Activated naive CD4-positive, alpha-beta T cell treated with anti-CD3 and anti-CD28 coated beads, Interleukin-2, amount 10 ng/mL, durations not matched to agents 7 days and 5 days (primary cell): ENCODE data around the gene EFCC1.
A peak's percentile ranks its signal among the peaks of the same experiment; 100 is the strongest.
"Not testable (repeated sequence)": the region's sequence is repeated elsewhere in the genome, so short reads cannot be mapped to it uniquely, and the experiment has no call there.

Experiments
- CTCF ChIA-PET: fragments of 350-600 bp; sonication (Branson Sonifier 250); formaldehyde crosslinking; loops from one replicate; lab custom pipeline; 2021; ENCODE audit warnings: antibody characterized with exemption; lab: Charles Lee
- DNase-seq: peaks from one replicate; pipeline ENCODE4 v3.0.0-alpha.2; 2020
- H3K27ac Mint-ChIP-seq: one replicate; pipeline ENCODE4 v1.8.0; 2021; ENCODE audit warnings: mild to moderate bottlenecking, moderate library complexity, mixed read lengths
- H3K27me3 Mint-ChIP-seq: one replicate; pipeline ENCODE4 v1.8.0; 2021; ENCODE audit warnings: mild to moderate bottlenecking, mixed read lengths
- H3K36me3 Mint-ChIP-seq: one replicate; pipeline ENCODE4 v1.8.0; 2021; ENCODE audit warnings: mixed read lengths
- H3K4me1 Mint-ChIP-seq: one replicate; pipeline ENCODE4 v1.8.0; 2021; ENCODE audit warnings: mixed read lengths
- H3K4me3 Mint-ChIP-seq: one replicate; pipeline ENCODE4 v1.8.0; 2021; ENCODE audit warnings: mild to moderate bottlenecking, moderate library complexity, mixed read lengths
- H3K9me3 Mint-ChIP-seq: one replicate; pipeline ENCODE4 v1.8.0; 2021; ENCODE audit warnings: mixed read lengths

The EFCC1 gene

GRCh38 chr3:129063091-129063640 lies 62.1 kb downstream of the EFCC1 start:
- CTCF ChIA-PET = interaction anchor here (1.6 kb wide), 1 partner anchor 10 kb away, joined by 5 read pairs; no protein-coding TSS in a partner anchor
- no peaks in the 10 kb centered on the region for H3K36me3 Mint-ChIP-seq
- peaks cover 5% of the 10 kb centered on the region for H3K9me3 Mint-ChIP-seq
- H3K4me1 Mint-ChIP-seq = peaks cover 7% of the 10 kb centered on the region
- H3K4me3 Mint-ChIP-seq = no peak overlapping the region
- DNase-seq = no peak
- H3K27ac Mint-ChIP-seq = no peak overlapping the region
- peaks cover 14% of the 10 kb centered on the region for H3K27me3 Mint-ChIP-seq

DNA sequence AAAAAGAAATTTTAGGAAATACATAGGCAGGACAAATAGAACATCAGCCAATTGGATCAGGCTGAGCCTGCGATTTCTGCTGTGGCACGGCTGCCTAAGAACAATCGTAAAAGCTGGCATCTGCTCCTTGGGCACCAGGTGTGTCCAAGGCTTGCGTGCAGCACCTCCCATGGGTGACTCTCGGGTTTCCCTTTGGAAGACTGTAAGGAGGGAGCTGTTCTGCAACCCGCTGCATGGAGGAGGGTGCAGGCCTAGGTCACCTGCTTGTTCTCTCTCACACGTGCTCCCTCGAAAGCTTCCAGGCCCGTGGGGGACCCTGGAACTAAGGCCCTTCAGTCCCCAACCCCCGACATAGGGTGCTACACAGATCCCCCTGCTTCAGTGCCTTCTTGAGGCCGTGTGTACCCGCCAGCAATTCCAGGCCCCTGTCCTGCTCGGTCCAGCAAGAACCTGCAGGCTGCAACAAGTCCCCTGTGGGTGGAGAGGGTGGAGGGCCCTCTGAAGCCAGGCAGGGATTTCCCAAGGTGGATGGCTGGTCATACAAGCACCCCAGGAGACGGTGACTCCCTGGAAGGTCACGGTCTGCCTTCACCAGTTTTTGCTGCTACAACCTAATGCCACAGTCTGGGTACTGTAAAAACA lies 62.9 kb downstream of the EFCC1 start:
- Mint-ChIP-seq H3K9me3 (peaks cover 5% of the 10 kb centered on the region), H3K4me3 (no peak overlapping the region), H3K36me3 (no peaks in the 10 kb centered on the region), H3K27ac (no peak overlapping the region), H3K27me3 (peaks cover 12% of the 10 kb centered on the region), H3K4me1 (peaks cover 9% of the 10 kb centered on the region)
- DNase-seq = no peak
- CTCF ChIA-PET = interaction anchor here (1.6 kb wide), 1 partner anchor 10 kb away, joined by 5 read pairs; no protein-coding TSS in a partner anchor

DNA sequence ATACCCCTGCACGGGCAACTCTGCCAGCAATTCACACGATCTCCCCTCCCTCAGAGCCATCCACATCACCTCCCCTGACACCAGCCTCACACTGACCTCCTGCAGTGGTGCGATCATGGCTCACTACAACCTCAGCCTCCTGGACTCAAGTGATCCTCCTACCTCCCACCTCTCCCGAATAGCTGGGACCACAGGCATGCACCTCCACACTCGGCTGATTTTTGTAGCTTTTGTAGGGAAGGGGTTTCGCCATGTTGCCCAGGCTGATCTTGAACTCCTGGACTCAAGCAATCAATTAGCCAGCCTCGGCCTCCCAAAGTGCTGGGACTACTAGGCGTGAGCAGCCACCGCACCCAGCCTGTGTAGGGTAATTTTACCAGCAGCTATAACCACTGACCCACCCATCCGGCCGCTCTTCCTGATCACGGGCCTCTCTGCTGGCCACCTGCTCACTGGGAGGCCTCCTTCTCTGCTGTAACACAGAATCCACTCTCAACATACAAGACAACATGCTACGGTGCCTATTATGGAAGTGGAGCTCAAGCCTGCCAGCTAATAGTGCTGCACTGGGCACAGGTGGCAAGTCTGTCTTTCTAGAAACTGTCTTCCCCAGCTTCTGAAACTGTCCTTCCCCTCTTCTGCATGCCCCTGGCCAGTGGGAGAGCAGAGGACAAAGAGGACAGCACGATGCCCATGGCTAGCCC lies 64.1 kb downstream of the EFCC1 start:
- H3K27me3 Mint-ChIP-seq = peaks cover 20% of the 10 kb centered on the region
- H3K4me3 Mint-ChIP-seq = no peak overlapping the region
- H3K9me3 Mint-ChIP-seq = peaks cover 14% of the 10 kb centered on the region
- CTCF ChIA-PET = interaction anchor here (0.5 to 1.7 kb wide), 4 partner anchors 9 to 95 kb away, joined by 3 to 7 read pairs (median 3); no protein-coding TSS in a partner anchor
- H3K36me3 Mint-ChIP-seq = no peaks in the 10 kb centered on the region
- no peak overlapping the region for H3K27ac Mint-ChIP-seq
- H3K4me1 Mint-ChIP-seq = peaks cover 17% of the 10 kb centered on the region
- no peak for DNase-seq

DNA sequence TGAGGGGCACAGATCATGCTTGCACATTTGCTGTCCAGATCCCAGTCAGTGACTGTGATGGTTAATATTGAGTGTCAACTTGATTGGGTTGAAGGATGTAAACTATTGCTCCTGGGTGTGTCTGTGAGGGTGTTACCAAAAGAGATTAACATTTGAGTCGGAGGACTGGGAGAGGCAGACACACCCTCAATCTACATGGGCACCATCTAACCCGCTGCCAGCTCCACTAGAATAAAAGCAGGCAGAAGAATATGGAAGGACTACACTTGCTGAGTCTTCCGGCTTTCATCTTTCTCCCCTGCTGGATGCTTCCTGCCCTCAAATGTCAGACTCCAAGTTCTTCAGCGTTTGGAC lies 64.6 kb downstream of the EFCC1 start:
- H3K4me1 Mint-ChIP-seq = peaks cover 17% of the 10 kb centered on the region
- DNase-seq = no peak
- H3K9me3 Mint-ChIP-seq = peaks cover 14% of the 10 kb centered on the region
- no peaks in the 10 kb centered on the region for H3K36me3 Mint-ChIP-seq
- H3K27ac Mint-ChIP-seq = no peak overlapping the region
- peaks cover 19% of the 10 kb centered on the region for H3K27me3 Mint-ChIP-seq
- no peak overlapping the region for H3K4me3 Mint-ChIP-seq
- CTCF ChIA-PET = interaction anchor here (0.5 to 1.7 kb wide), 4 partner anchors 9 to 96 kb away, joined by 3 to 7 read pairs (median 3); no protein-coding TSS in a partner anchor

- CTCF ChIA-PET = interaction anchor here (1.2 to 3.3 kb wide), 6 partner anchors 15 to 249 kb away, joined by 3 to 28 read pairs (median 6); partner anchors contain the start of gene RAB43
- peak; percentile 41 for DNase-seq
- Mint-ChIP-seq H3K9me3 (peaks cover 14% of the 10 kb centered on the region), H3K4me1 (peaks cover 17% of the 10 kb centered on the region), H3K4me3 (peak overlapping the region; percentile 54), H3K27ac (peak overlapping the region; percentile 28), H3K27me3 (peaks cover 22% of the 10 kb centered on the region)
- H3K36me3 Mint-ChIP-seq = not testable (repeated sequence)
These were observed 66.6 kb downstream of the EFCC1 start for GRCh38 chr3:129067719-129068118.

DNA sequence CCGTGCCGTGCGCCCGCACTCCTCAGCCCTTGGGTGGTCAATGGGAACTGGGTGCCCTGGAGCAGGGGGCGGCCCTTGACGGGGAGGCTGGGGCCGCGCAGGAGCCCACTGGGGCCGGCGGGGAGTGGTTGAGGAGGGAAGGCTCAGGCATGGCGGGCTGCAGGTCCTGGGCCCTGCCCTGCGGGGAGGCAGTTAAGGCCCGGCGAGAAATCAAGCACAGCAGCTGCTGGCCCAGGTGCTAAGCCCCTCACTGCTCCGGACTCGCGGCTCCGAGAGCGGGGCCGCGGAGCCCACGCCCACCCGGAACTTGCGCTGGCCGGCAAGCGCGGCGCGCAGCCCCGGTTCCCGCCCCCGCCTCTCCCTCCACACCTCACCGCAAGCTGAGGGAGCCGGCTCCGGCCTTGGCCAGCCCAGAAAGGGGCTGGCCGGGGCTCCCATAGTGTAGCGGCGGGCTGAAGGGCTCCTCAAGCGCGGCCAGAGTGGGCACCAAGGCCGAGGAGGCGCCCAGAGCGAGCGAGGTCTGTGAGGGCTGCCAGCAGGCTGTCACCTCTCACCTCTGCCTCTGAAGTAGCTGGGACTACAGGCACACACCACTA lies 67.3 kb downstream of the EFCC1 start:
- peak; percentile 48 for DNase-seq
- Mint-ChIP-seq H3K9me3 (peaks cover 14% of the 10 kb centered on the region), H3K27me3 (peaks cover 25% of the 10 kb centered on the region), H3K4me1 (peaks cover 17% of the 10 kb centered on the region), H3K4me3 (peak overlapping the region; percentile 54), H3K36me3 (no peaks in the 10 kb centered on the region), H3K27ac (no peak overlapping the region)
- CTCF ChIA-PET = interaction anchor here (0.9 to 3.3 kb wide), 11 partner anchors 8 to 248 kb away, joined by 3 to 28 read pairs (median 4); partner anchors contain the start of genes ACAD9, GP9 and RAB43

- not testable (repeated sequence) for H3K36me3 Mint-ChIP-seq, H3K27ac Mint-ChIP-seq, H3K4me3 Mint-ChIP-seq, DNase-seq
- CTCF ChIA-PET = interaction anchor here (0.9 to 3.3 kb wide), 8 partner anchors 9 to 190 kb away, joined by 3 to 28 read pairs (median 5); partner anchors contain the start of genes ACAD9, GP9 and RAB43
- Mint-ChIP-seq H3K9me3 (peaks cover 14% of the 10 kb centered on the region), H3K4me1 (peaks cover 17% of the 10 kb centered on the region), H3K27me3 (peaks cover 25% of the 10 kb centered on the region)
These were observed 68.4 kb downstream of the EFCC1 start for GRCh38 chr3:129069313-129070085.

- H3K9me3 Mint-ChIP-seq = peaks cover 14% of the 10 kb centered on the region
- H3K4me1 Mint-ChIP-seq = peaks cover 17% of the 10 kb centered on the region
- DNase-seq = no peak
- no peak overlapping the region for H3K27ac Mint-ChIP-seq
- CTCF ChIA-PET = interaction anchor here (2.2 to 3.3 kb wide), 2 partner anchors 17 to 92 kb away, joined by 6 to 28 read pairs; no protein-coding TSS in a partner anchor
- H3K27me3 Mint-ChIP-seq = peaks cover 28% of the 10 kb centered on the region
- no peaks in the 10 kb centered on the region for H3K36me3 Mint-ChIP-seq
- H3K4me3 Mint-ChIP-seq = no peak overlapping the region
These were observed 69.2 kb downstream of the EFCC1 start for GRCh38 chr3:129070086-129070885.

DNA sequence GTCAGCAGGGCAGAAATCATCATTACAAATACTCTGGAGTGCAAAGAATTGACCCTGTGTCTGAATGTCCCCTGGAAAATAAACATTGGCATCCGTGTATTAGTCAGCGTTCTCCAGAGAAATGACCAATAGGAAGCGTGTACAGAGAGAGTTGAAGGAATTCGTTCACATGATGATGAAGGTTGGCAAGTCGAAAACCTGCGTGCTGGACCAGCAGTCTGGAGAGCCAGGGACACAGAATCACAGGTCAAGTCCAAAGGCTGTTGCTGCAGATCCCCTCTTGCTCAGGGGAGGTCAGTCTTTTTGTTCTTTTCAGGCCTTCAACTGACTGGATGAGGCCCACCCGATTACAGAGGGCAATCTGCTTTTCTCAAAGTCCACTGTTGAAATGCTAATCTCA lies 76.1 kb downstream of the EFCC1 start:
- no peak overlapping the region for H3K4me3 Mint-ChIP-seq
- H3K27me3 Mint-ChIP-seq = peaks cover 20% of the 10 kb centered on the region
- no peak overlapping the region for H3K27ac Mint-ChIP-seq
- no peaks in the 10 kb centered on the region for H3K36me3 Mint-ChIP-seq
- DNase-seq = no peak
- no peaks in the 10 kb centered on the region for H3K9me3 Mint-ChIP-seq
- peaks cover 6% of the 10 kb centered on the region for H3K4me1 Mint-ChIP-seq
- CTCF ChIA-PET = no interaction called here

DNA sequence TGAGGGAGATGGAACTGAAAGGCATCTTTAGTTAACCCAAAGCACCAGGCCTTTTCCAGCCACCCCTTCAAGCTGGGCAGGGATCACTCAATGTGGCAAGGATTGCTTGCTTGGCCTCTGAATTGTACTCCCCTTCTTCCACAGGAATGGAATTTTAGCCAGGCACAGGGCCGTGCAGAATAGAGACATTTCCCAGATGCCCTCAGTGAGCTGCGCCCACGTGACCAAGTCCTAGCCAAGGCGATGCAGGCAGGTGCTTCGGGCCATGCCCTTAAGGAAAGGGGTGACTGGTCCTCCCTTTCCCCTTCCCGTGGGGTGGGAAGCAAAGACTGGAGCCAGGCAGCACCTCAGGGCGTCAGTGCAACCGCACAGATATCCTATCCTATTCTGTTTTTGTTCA lies 77.4 kb downstream of the EFCC1 start:
- H3K9me3 Mint-ChIP-seq = no peaks in the 10 kb centered on the region
- H3K36me3 Mint-ChIP-seq = no peaks in the 10 kb centered on the region
- no peak overlapping the region for H3K4me3 Mint-ChIP-seq
- H3K27ac Mint-ChIP-seq = no peak overlapping the region
- peaks cover 8% of the 10 kb centered on the region for H3K4me1 Mint-ChIP-seq
- DNase-seq = no peak
- CTCF ChIA-PET = interaction anchor here (0.7 kb wide), 1 partner anchor 225 kb away, joined by 3 read pairs; no protein-coding TSS in a partner anchor
- peaks cover 15% of the 10 kb centered on the region for H3K27me3 Mint-ChIP-seq

DNA sequence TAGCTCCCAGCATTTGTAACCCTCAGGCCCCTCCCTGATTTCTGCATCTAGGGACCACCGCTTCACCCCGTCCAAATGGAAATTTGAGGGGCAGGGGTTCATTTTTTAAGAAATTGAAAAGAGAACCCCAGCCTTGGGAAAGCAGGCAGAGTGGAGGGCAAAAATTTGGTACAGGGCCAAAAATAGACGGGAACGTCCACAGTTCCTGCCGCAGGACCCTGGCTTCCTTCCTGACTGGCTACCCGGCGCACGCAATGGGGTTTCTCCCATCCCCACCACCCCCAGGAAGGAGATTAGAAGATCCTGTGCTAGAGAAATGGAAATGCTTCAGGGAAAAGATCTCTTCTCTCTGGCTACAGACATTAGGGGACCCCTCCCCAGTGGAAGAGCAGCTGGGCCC lies 80.4 kb downstream of the EFCC1 start:
- CTCF ChIA-PET = no interaction called here
- H3K9me3 Mint-ChIP-seq = no peaks in the 10 kb centered on the region
- H3K36me3 Mint-ChIP-seq = no peaks in the 10 kb centered on the region
- no peak overlapping the region for H3K4me3 Mint-ChIP-seq
- H3K27me3 Mint-ChIP-seq = peaks cover 10% of the 10 kb centered on the region
- DNase-seq = no peak
- H3K4me1 Mint-ChIP-seq = peaks cover 8% of the 10 kb centered on the region
- H3K27ac Mint-ChIP-seq = no peak overlapping the region

- Mint-ChIP-seq H3K27me3 (peaks cover 10% of the 10 kb centered on the region), H3K4me3 (no peak overlapping the region), H3K27ac (no peak overlapping the region), H3K9me3 (no peaks in the 10 kb centered on the region), H3K4me1 (peaks cover 8% of the 10 kb centered on the region), H3K36me3 (no peaks in the 10 kb centered on the region)
- no peak for DNase-seq
- CTCF ChIA-PET = no interaction called here
These were observed 80.9 kb downstream of the EFCC1 start for GRCh38 chr3:129082026-129082425.

- DNase-seq = no peak
- Mint-ChIP-seq H3K27ac (no peak overlapping the region), H3K36me3 (no peaks in the 10 kb centered on the region), H3K4me1 (peaks cover 8% of the 10 kb centered on the region), H3K4me3 (no peak overlapping the region), H3K27me3 (peaks cover 10% of the 10 kb centered on the region), H3K9me3 (no peaks in the 10 kb centered on the region)
- CTCF ChIA-PET = no interaction called here
These were observed 83.4 kb downstream of the EFCC1 start for GRCh38 chr3:129084501-129084900.
